B cell (primary cell): ENCODE data around the gene CCDC14.

ENCODE experiments used
- CTCF ChIP-seq: fragments of 200-600 bp; IDR thresholded peaks from one replicate; pipeline ENCODE4 v1.8.0; 2022; ENCODE audit warnings: antibody characterized with exemption, mild to moderate bottlenecking
- EZH2 ChIP-seq: IDR thresholded peaks from 2 replicates; pipeline ENCODE4 v1.6.1; 2012; ENCODE audit warnings: borderline replicate concordance, low read depth, mild to moderate bottlenecking, moderate library complexity, low read length; ENCODE audit not compliant: insufficient read depth, poor library complexity, severe bottlenecking

GRCh38 chr3:124007186-124007585 is 46.2 kb upstream of the CCDC14 start:
- TF ChIP-seq CTCF (no peak), EZH2 (no peak)
